DND-41 (cell line): ENCODE measurements around the gene SLC12A8.

ENCODE experiments used
- CTCF ChIP-seq: IDR thresholded peaks from 2 replicates; pipeline ENCODE4 v1.5.1; 2012; ENCODE audit warnings: borderline replicate concordance, low read length, moderate library complexity, mild to moderate bottlenecking; ENCODE audit not compliant: poor library complexity, severe bottlenecking; ENCODE audit errors: extremely low read depth
- EZH2 ChIP-seq: IDR thresholded peaks from 3 replicates; pipeline ENCODE4 v1.6.1; 2012; ENCODE audit warnings: borderline replicate concordance, low read depth, mild to moderate bottlenecking, moderate library complexity, low read length, inconsistent platforms; ENCODE audit not compliant: severe bottlenecking

DNA sequence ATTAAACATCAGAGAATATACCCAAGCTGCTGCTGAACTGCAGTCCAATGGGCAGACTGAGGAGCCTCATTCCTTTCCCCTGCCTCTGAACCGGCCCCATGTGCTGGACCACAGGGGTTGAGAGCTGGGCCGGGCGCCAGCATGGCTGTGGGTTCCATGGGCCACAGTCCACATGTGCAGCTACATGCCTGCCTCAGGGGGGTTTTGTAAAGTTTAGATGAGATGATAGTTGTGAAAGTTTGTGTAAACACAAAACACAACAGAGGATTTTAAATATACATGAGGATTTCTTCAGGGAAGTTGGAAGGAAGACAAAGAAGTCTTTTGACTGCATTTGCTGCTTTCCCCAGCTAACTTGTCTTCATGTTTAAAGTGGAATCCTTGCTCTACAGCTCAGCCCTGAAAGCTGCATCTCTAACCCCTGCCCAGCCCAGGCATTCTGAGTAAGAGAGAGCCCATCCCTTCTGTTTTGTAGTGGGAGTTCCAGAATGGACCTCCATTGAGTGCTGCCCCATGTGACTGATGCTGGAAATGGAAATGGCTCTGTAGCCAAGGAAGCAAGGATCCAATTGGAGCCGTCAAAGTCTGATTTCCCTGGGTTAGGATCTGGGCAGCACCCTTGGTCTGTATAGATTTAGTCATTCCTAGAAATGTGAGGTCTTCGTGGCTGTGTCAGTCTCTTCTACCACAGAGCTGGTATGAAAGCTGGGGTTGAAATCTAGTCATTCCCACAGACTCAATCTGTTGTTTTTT lies 17.5 kb downstream of the SLC12A8 start:
- TF ChIP-seq CTCF = no peak
- TF ChIP-seq EZH2 = no peak
